HFFc6 (cell line): ENCODE measurements around the gene NFX1. TPM values are rescaled to one million over a fixed set of nuclear protein-coding genes. Genes with fewer than 3 reads are reported as not detected.
"Not testable (repeated sequence)": the region's sequence is repeated elsewhere in the genome, so short reads cannot be mapped to it uniquely, and the experiment has no call there.

Experiments used
- DNase-seq: peaks from one replicate; pipeline ENCODE4 v3.0.0-alpha.2; 2018
- H3K27ac Mint-ChIP-seq: 2 replicates; pipeline ENCODE4 v1.8.0; 2020; ENCODE audit warnings: mild to moderate bottlenecking, mixed read lengths
- H3K27me3 Mint-ChIP-seq: 2 replicates; pipeline ENCODE4 v1.8.0; 2021; ENCODE audit warnings: mild to moderate bottlenecking, moderate library complexity, mixed read lengths; ENCODE audit not compliant: insufficient read depth
- H3K36me3 Mint-ChIP-seq: 2 replicates; pipeline ENCODE4 v1.8.0; 2021; ENCODE audit warnings: low read depth, mixed read lengths
- H3K4me1 Mint-ChIP-seq: 2 replicates; pipeline ENCODE4 v1.8.0; 2020; ENCODE audit warnings: low read depth, mixed read lengths
- H3K4me3 Mint-ChIP-seq: 2 replicates; pipeline ENCODE4 v1.8.0; 2020; ENCODE audit warnings: mild to moderate bottlenecking, moderate library complexity, mixed read lengths
- H3K9me3 Mint-ChIP-seq: 2 replicates; pipeline ENCODE4 v1.8.0; 2020; ENCODE audit warnings: mild to moderate bottlenecking, mixed read lengths
- total RNA-seq, 6 experiments: library from RNA; stranded (reverse); fragmentation: NEBNext Ultra II Directional; extraction: Animal tissue kit (Norgen Biotek cat#: 25700); gene quantifications; 2 replicates in 1 of 6; 3 replicates in 5 of 6; pipeline ENCODE4 v1.2.3, GENCODE V29; 2021
- TF ChIP-seq, protein P1 (sequence below): fragments of 200-600 bp; sonication (generic); IDR thresholded peaks from 2 replicates; pipeline ENCODE4 v1.5.0; 2021; ENCODE audit warnings: antibody characterized with exemption, mild to moderate bottlenecking

The NFX1 gene
- total RNA-seq, 6 experiments from 2014 or later: 25.7 to 28.0 (median 27.8) TPM

DNA sequence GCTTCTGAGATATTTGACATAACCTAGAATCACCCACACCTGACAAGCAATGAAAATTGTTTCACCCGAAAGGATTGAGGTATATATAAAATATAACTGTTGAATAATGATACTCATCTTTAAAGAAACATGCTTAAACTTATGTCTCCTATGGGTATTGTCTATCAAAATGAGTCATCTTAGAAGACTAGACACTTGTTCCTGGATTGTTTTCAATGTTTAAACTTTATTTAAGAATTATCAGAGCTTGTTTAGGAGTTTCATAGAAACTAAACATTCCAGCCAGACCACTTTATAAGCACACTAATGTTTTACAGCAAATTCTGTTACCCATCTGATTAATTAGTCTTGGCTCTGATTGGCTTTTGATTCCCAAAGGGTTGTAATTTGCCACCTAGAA is 19.6 kb downstream of the NFX1 start:
- Mint-ChIP-seq H3K4me3 (no peak overlapping the region), H3K36me3 (peaks cover 26% of the 10 kb centered on the region), H3K4me1 (peaks cover 11% of the 10 kb centered on the region), H3K27me3 (no peaks in the 10 kb centered on the region; the same call in 1 of the 2 replicates), H3K9me3 (no peaks in the 10 kb centered on the region), H3K27ac (no peak overlapping the region)
- TF ChIP-seq, protein P1, sequence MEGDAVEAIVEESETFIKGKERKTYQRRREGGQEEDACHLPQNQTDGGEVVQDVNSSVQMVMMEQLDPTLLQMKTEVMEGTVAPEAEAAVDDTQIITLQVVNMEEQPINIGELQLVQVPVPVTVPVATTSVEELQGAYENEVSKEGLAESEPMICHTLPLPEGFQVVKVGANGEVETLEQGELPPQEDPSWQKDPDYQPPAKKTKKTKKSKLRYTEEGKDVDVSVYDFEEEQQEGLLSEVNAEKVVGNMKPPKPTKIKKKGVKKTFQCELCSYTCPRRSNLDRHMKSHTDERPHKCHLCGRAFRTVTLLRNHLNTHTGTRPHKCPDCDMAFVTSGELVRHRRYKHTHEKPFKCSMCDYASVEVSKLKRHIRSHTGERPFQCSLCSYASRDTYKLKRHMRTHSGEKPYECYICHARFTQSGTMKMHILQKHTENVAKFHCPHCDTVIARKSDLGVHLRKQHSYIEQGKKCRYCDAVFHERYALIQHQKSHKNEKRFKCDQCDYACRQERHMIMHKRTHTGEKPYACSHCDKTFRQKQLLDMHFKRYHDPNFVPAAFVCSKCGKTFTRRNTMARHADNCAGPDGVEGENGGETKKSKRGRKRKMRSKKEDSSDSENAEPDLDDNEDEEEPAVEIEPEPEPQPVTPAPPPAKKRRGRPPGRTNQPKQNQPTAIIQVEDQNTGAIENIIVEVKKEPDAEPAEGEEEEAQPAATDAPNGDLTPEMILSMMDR: no peak
- DNase-seq: no peak

DNA sequence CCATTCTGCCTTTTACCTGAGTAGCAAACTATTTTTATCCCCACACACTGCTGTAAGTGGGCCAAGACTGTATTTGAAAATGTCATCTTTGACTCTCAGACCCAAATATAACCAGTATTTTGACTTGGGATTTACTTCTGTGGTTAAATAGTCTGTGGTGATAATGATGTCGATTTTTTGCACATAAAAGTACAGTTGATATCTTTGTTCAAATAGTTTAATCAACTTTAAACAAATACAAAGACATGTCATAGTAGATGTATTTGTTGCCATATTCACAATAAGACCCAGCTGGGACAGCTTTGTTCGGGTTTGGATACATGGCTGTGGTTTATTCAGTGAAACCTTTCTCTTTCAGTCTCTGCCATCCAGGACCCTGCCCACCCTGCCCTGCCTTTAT is 20.4 kb downstream of the NFX1 start:
- Mint-ChIP-seq H3K27me3 (no peaks in the 10 kb centered on the region; the same call in 1 of the 2 replicates), H3K4me1 (peaks cover 11% of the 10 kb centered on the region), H3K9me3 (no peaks in the 10 kb centered on the region), H3K36me3 (peaks cover 32% of the 10 kb centered on the region), H3K27ac (peak overlapping the region; percentile 49), H3K4me3 (no peak overlapping the region)
- TF ChIP-seq, protein P1: no peak
- no peak for DNase-seq

DNA sequence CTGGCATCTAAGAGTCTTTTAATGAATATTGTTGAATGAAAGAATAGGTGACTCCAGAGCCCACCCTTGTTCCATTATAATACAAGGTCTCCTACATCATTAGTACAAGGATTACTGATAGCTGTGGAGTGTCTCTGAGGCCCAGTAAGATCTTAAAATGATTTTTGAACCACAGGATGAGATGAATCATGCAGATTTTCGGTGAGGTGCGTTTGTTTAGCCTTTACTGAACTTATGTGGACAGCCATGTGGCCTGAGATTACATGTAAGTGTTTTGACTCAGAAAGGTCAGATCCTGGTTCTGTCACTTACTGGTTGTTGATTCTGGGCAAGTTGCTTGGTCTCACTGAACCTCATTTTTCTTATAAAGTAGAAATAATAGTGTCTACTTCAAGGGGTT is 21.6 kb downstream of the NFX1 start:
- peaks cover 43% of the 10 kb centered on the region for H3K36me3 Mint-ChIP-seq

DNA sequence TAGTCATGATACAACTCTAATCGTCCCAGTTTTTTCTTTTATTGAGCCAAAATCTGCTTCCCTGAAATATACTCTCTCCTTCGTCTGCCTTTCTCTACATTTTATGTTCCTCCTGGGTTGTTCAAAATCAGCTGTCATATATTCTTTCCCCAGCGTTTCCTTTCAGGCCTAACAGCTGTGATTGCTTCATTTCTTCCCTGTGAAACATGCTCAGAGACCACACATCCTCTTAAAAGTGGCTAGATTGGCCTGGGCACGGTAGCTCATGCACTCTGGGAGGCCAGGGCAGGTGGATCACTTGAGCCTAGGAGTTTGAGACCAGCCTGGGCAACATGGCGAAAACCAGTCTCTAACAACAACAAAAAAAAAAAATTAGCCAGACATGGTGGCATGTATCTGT is 25.1 kb downstream of the NFX1 start:
- Mint-ChIP-seq H3K9me3 (no peaks in the 10 kb centered on the region), H3K27ac (peak overlapping the region; percentile 4; the same call in 1 of the 2 replicates), H3K4me1 (peaks cover 35% of the 10 kb centered on the region), H3K36me3 (peaks cover 48% of the 10 kb centered on the region), H3K4me3 (no peak overlapping the region), H3K27me3 (no peaks in the 10 kb centered on the region)
- no peak for DNase-seq
- TF ChIP-seq, protein P1: no peak

More for the DNA sequence above, 21.6 kb downstream of the NFX1 start:
- H3K27ac Mint-ChIP-seq: peak overlapping the region; percentile 61
- H3K9me3 Mint-ChIP-seq: no peaks in the 10 kb centered on the region
- TF ChIP-seq, protein P1: no peak
- no peaks in the 10 kb centered on the region for H3K27me3 Mint-ChIP-seq
- no peak overlapping the region for H3K4me3 Mint-ChIP-seq
- H3K4me1 Mint-ChIP-seq: peaks cover 11% of the 10 kb centered on the region
- peak; percentile 26 for DNase-seq

DNA sequence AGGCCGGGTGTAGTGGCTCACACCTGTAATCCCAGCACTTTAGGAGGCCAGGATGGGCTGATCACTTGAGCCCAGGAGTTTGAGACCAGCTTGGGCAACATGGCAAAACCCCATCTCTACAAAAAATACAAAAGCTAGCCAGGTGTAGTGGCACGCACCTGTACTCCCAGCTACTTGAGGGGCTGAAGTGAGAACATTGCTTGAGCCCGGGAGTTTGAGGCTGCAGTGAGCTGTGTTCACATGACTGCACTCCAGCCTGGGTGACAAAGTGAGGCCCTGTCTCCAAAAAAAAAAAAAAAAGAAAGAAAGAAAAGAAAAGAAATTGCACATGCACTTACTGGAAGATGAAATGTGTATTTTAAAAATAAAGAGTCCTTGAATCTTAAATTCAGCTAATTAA is 26.8 kb downstream of the NFX1 start:
- H3K9me3 Mint-ChIP-seq, DNase-seq, H3K4me3 Mint-ChIP-seq, H3K27ac Mint-ChIP-seq, H3K27me3 Mint-ChIP-seq: not testable (repeated sequence)
- H3K36me3 Mint-ChIP-seq: peaks cover 49% of the 10 kb centered on the region
- peaks cover 38% of the 10 kb centered on the region for H3K4me1 Mint-ChIP-seq

DNA sequence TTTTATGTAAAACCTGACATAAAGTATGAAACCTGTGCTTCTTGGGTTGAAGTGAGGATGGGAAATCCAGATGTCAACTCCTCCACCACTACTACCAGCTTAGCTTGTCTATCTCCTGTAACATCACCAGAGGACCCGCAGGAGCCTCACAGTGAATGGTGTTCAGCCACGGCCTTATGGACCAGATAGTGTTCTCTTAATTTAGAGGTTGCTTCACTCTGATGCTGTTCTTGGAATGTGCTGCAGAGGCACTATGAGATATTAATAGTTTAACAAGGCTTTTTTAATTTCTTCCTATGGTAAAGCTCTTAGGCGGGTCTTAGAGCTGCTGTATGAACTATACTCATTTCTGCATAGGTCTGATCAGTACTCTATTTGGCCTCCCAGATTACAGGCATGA is 27.9 kb downstream of the NFX1 start:
- H3K36me3 Mint-ChIP-seq: peaks cover 57% of the 10 kb centered on the region
- no peak overlapping the region for H3K4me3 Mint-ChIP-seq
- peak overlapping the region; percentile 89 for H3K27ac Mint-ChIP-seq
- no peaks in the 10 kb centered on the region for H3K9me3 Mint-ChIP-seq
- H3K27me3 Mint-ChIP-seq: no peaks in the 10 kb centered on the region
- TF ChIP-seq, protein P1: no peak
- no peak for DNase-seq
- peaks cover 48% of the 10 kb centered on the region for H3K4me1 Mint-ChIP-seq
